Type B pancreatic cell (in vitro differentiated cells): ENCODE measurements around the gene SACS. TPM values are rescaled to one million over a fixed set of nuclear protein-coding genes. Genes with fewer than 3 reads are reported as not detected.
A peak's percentile ranks its signal among the peaks of the same experiment; 100 is the strongest.
"Not testable (repeated sequence)": the region's sequence is repeated elsewhere in the genome, so short reads cannot be mapped to it uniquely, and the experiment has no call there.

Experiments
- DNase-seq: peaks from one replicate; pipeline ENCODE4 v3.0.0; 2021; ENCODE audit warnings: mixed read lengths; ENCODE audit not compliant: unreplicated experiment; ENCODE audit errors: extremely low spot score
- H3K27ac Mint-ChIP-seq: 2 replicates; pipeline ENCODE4 v1.8.0; 2021; ENCODE audit warnings: mild to moderate bottlenecking, mixed read lengths
- H3K27me3 Mint-ChIP-seq: 2 replicates; pipeline ENCODE4 v1.8.0; 2021; ENCODE audit warnings: mixed read lengths
- H3K36me3 Mint-ChIP-seq: 2 replicates; pipeline ENCODE4 v1.8.0; 2021; ENCODE audit warnings: mixed read lengths
- H3K4me1 Mint-ChIP-seq: one replicate; pipeline ENCODE4 v1.8.0; 2021; ENCODE audit warnings: mixed read lengths; ENCODE audit not compliant: unreplicated experiment
- H3K4me3 Mint-ChIP-seq: 2 replicates; pipeline ENCODE4 v1.8.0; 2021; ENCODE audit warnings: mild to moderate bottlenecking, mixed read lengths
- H3K9me3 Mint-ChIP-seq: 2 replicates; pipeline ENCODE4 v1.8.0; 2021; ENCODE audit warnings: mixed read lengths
- total RNA-seq: library from RNA; stranded (reverse); gene quantifications from 2 replicates; pipeline ENCODE4 v1.2.1, GENCODE V29; 2021; ENCODE audit warnings: low replicate concordance
- TF ChIP-seq, protein P1 (sequence below): fragments of 200-600 bp; sonication (generic); conservative IDR thresholded peaks from 2 replicates; pipeline ENCODE4 v1.5.0; 2021; ENCODE audit warnings: antibody characterized with exemption, mild to moderate bottlenecking

SACS gene
- total RNA-seq, 1 donor from 2014 or later = 49.6 TPM

DNA sequence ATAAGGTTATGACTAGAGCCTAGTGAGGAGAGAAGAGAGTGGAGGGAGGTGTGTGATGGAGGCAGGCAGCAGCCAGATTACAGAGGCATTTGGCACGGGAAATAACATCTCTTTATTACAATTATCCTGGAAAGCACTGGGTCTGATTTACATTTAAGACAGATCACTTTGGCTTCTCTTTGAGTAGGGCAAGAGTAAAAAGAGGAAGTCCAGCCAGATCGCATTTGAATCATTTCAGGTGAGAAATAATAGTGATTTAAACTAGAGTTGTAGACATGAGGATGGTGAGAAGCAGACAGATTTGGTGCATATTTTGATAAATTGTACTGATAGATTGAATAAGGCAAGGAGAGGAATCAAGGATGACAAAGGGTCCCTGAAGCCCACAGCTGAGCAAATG lies 9.6 kb upstream of the SACS start:
- no peaks in the 10 kb centered on the region for H3K27me3 Mint-ChIP-seq
- TF ChIP-seq, protein P1, sequence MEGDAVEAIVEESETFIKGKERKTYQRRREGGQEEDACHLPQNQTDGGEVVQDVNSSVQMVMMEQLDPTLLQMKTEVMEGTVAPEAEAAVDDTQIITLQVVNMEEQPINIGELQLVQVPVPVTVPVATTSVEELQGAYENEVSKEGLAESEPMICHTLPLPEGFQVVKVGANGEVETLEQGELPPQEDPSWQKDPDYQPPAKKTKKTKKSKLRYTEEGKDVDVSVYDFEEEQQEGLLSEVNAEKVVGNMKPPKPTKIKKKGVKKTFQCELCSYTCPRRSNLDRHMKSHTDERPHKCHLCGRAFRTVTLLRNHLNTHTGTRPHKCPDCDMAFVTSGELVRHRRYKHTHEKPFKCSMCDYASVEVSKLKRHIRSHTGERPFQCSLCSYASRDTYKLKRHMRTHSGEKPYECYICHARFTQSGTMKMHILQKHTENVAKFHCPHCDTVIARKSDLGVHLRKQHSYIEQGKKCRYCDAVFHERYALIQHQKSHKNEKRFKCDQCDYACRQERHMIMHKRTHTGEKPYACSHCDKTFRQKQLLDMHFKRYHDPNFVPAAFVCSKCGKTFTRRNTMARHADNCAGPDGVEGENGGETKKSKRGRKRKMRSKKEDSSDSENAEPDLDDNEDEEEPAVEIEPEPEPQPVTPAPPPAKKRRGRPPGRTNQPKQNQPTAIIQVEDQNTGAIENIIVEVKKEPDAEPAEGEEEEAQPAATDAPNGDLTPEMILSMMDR = no peak
- H3K36me3 Mint-ChIP-seq = no peaks in the 10 kb centered on the region
- no peak overlapping the region for H3K27ac Mint-ChIP-seq
- no peak for DNase-seq
- H3K4me3 Mint-ChIP-seq = no peak overlapping the region
- H3K9me3 Mint-ChIP-seq = peaks cover 6% of the 10 kb centered on the region
- H3K4me1 Mint-ChIP-seq = peaks cover 18% of the 10 kb centered on the region

GRCh38 chr13:23440821-23441618 lies 7.5 kb upstream of the SACS start:
- Mint-ChIP-seq H3K4me3 (no peak overlapping the region), H3K27ac (no peak overlapping the region)

DNA sequence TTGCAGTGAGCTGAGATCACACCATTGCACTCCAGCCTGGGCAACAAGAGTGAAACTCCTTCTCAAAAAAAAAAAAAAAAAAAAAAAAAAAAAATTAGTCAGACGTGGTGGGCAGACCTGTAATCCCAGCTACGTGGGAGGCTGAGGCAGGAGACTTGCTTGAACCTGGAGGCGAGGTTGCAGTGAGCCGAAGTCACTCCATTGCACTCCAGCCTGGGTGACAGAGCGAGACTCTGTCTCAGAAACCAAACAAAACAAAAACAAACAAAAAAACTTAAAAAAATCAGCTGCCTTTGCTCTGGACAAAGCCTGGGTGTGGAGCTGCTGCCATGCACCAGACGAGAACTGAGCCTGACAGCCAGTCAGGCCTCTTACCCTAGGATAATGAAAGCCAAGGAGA lies 6.8 kb upstream of the SACS start:
- not testable (repeated sequence) for H3K9me3 Mint-ChIP-seq, H3K27me3 Mint-ChIP-seq, H3K4me3 Mint-ChIP-seq, H3K27ac Mint-ChIP-seq, DNase-seq, H3K36me3 Mint-ChIP-seq
- peaks cover 14% of the 10 kb centered on the region for H3K4me1 Mint-ChIP-seq

More at GRCh38 chr13:23440821-23441618, 7.5 kb upstream of the SACS start:
- no peak for DNase-seq
- Mint-ChIP-seq H3K36me3 (no peaks in the 10 kb centered on the region), H3K27me3 (no peaks in the 10 kb centered on the region), H3K9me3 (peaks cover 6% of the 10 kb centered on the region), H3K4me1 (peaks cover 14% of the 10 kb centered on the region)
- TF ChIP-seq, protein P1 = no peak

- H3K27me3 Mint-ChIP-seq = no peaks in the 10 kb centered on the region
- no peaks in the 10 kb centered on the region for H3K36me3 Mint-ChIP-seq
- no peak overlapping the region for H3K27ac Mint-ChIP-seq
- DNase-seq = no peak
- no peaks in the 10 kb centered on the region for H3K4me1 Mint-ChIP-seq
- no peaks in the 10 kb centered on the region for H3K9me3 Mint-ChIP-seq
- H3K4me3 Mint-ChIP-seq = no peak overlapping the region
- TF ChIP-seq, protein P1 = no peak
These were observed 4.4 kb upstream of the SACS start for GRCh38 chr13:23437916-23438315.

- no peak overlapping the region for H3K27ac Mint-ChIP-seq
- no peak for DNase-seq
- H3K4me3 Mint-ChIP-seq = no peak overlapping the region
- H3K36me3 Mint-ChIP-seq = no peaks in the 10 kb centered on the region
- H3K27me3 Mint-ChIP-seq = peaks cover 4% of the 10 kb centered on the region
- TF ChIP-seq, protein P1 = no peak
- H3K9me3 Mint-ChIP-seq = no peaks in the 10 kb centered on the region
- peaks cover 5% of the 10 kb centered on the region for H3K4me1 Mint-ChIP-seq
These were observed 3.2 kb upstream of the SACS start for GRCh38 chr13:23436680-23437079.

GRCh38 chr13:23434491-23434890 lies 989 bp upstream of the SACS start:
- Mint-ChIP-seq H3K4me1 (peaks cover 17% of the 10 kb centered on the region), H3K27me3 (peaks cover 4% of the 10 kb centered on the region), H3K4me3 (peak overlapping the region; percentile 94), H3K27ac (no peak overlapping the region), H3K36me3 (no peaks in the 10 kb centered on the region), H3K9me3 (no peaks in the 10 kb centered on the region)
- peak; percentile 8 for DNase-seq
- TF ChIP-seq, protein P1 = no peak
